KMS-11 (cell line): ENCODE data around the gene COLEC12.

ENCODE experiments used
- H2AFZ ChIP-seq: fragments of 200-600 bp; sonication (generic); 2 replicates; pipeline ENCODE4 v1.6.1; 2016; ENCODE audit warnings: antibody characterized with exemption, mixed run types, low read depth
- H3K27ac ChIP-seq: fragments of 200-600 bp; sonication (generic); 2 replicates; pipeline ENCODE4 v1.6.1; 2016; ENCODE audit warnings: mild to moderate bottlenecking, mixed run types
- H3K27me3 ChIP-seq: fragments of 200-600 bp; sonication (generic); 2 replicates; pipeline ENCODE4 v1.6.1; 2017; ENCODE audit warnings: mild to moderate bottlenecking, low read depth, mixed run types, moderate library complexity; ENCODE audit not compliant: insufficient read depth
- H3K36me3 ChIP-seq: fragments of 200-600 bp; sonication (generic); 2 replicates; pipeline ENCODE4 v1.6.1; 2017; ENCODE audit warnings: mild to moderate bottlenecking, mixed run types; ENCODE audit not compliant: insufficient read depth
- H3K4me1 ChIP-seq: fragments of 200-600 bp; sonication (generic); 2 replicates; pipeline ENCODE4 v1.6.1; 2016; ENCODE audit warnings: mild to moderate bottlenecking, low read depth, mixed run types; ENCODE audit not compliant: poor library complexity, severe bottlenecking
- H3K4me2 ChIP-seq: fragments of 200-600 bp; sonication (generic); 2 replicates; pipeline ENCODE4 v1.7.0; 2016; ENCODE audit warnings: mild to moderate bottlenecking, mixed run types
- H3K4me3 ChIP-seq: fragments of 200-600 bp; sonication (generic); IDR thresholded peaks from 2 replicates; pipeline ENCODE4 v1.6.1; 2017; ENCODE audit warnings: low read depth, low read length, mixed read lengths; ENCODE audit not compliant: insufficient read depth
- H3K79me2 ChIP-seq: fragments of 200-600 bp; sonication (generic); 2 replicates; pipeline ENCODE4 v1.6.1; 2016; ENCODE audit warnings: low read depth, mixed run types; ENCODE audit not compliant: insufficient read depth
- H3K9ac ChIP-seq: fragments of 200-600 bp; sonication (generic); 2 replicates; pipeline ENCODE4 v1.6.1; 2016; ENCODE audit warnings: mild to moderate bottlenecking, mixed run types
- H4K20me1 ChIP-seq: fragments of 200-600 bp; sonication (generic); 2 replicates; pipeline ENCODE4 v1.6.1; 2016; ENCODE audit warnings: mild to moderate bottlenecking, mixed run types; ENCODE audit not compliant: insufficient read depth
- TF ChIP-seq, protein P1 (sequence below): fragments of 200-600 bp; sonication (generic); conservative IDR thresholded peaks from 2 replicates; pipeline ENCODE4 v1.6.1; 2017; ENCODE audit warnings: low read depth, mild to moderate bottlenecking, antibody characterized with exemption, low read length, moderate library complexity, mixed read lengths

The COLEC12 gene

GRCh38 chr18:532632-533031, 32.1 kb upstream of the COLEC12 start:
- Histone ChIP-seq H3K4me1 (no peaks in the 10 kb centered on the region), H3K36me3 (no peaks in the 10 kb centered on the region), H3K79me2 (no peaks in the 10 kb centered on the region), H3K27ac (no peak overlapping the region), H3K27me3 (no peaks in the 10 kb centered on the region), H3K4me3 (no peak overlapping the region), H3K9ac (no peak overlapping the region), H3K4me2 (no peak overlapping the region), H2AFZ (no peak overlapping the region), H4K20me1 (no peaks in the 10 kb centered on the region)
- TF ChIP-seq, protein P1, sequence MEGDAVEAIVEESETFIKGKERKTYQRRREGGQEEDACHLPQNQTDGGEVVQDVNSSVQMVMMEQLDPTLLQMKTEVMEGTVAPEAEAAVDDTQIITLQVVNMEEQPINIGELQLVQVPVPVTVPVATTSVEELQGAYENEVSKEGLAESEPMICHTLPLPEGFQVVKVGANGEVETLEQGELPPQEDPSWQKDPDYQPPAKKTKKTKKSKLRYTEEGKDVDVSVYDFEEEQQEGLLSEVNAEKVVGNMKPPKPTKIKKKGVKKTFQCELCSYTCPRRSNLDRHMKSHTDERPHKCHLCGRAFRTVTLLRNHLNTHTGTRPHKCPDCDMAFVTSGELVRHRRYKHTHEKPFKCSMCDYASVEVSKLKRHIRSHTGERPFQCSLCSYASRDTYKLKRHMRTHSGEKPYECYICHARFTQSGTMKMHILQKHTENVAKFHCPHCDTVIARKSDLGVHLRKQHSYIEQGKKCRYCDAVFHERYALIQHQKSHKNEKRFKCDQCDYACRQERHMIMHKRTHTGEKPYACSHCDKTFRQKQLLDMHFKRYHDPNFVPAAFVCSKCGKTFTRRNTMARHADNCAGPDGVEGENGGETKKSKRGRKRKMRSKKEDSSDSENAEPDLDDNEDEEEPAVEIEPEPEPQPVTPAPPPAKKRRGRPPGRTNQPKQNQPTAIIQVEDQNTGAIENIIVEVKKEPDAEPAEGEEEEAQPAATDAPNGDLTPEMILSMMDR, result no peak

DNA sequence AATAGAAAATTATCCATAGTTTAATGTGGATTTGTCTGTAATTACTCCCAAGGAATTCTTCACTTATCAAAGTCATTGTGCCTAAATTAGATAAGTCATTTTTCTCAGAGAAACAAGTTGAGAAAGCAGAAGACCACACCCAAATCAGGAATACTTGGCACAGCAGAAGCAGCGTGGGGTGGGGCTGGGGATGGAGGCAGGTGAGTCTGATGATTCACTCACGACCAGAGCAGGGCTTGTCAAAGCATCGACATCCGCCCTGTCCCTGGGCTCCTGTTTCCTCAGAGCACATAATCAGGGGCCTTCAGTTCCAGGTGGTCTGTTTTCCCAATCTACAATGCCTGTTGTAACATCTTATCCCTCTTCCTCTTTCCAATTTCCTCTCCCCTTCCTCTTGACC, 31.5 kb upstream of the COLEC12 start:
- TF ChIP-seq, protein P1, result no peak
- H3K9ac ChIP-seq, result no peak overlapping the region
- H4K20me1 ChIP-seq, result no peaks in the 10 kb centered on the region
- H3K36me3 ChIP-seq, result no peaks in the 10 kb centered on the region
- no peak overlapping the region for H3K4me2 ChIP-seq
- H3K4me3 ChIP-seq, result no peak overlapping the region
- no peak overlapping the region for H2AFZ ChIP-seq
- no peaks in the 10 kb centered on the region for H3K4me1 ChIP-seq
- no peaks in the 10 kb centered on the region for H3K27me3 ChIP-seq
- H3K79me2 ChIP-seq, result no peaks in the 10 kb centered on the region
- H3K27ac ChIP-seq, result no peak overlapping the region

DNA sequence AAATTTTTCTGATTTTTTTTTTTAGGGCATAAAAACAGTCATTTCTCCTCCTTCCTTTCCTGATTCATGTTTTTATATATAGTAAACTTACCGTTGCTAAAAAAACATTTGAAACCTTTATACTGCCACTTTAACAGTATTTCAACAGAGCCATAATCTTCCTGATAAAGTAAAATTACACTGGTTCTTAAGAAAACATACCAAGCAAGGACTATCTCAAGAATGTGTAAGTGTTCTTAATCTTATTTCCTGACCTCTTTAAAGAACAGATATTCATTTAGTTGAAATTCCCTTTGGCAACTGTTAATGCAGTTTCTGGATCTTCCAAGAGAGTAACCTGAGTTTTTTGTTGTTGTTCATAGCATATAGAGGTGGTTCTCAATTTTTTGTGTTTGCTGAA, 26.6 kb upstream of the COLEC12 start:
- H3K9ac ChIP-seq, result no peak overlapping the region
- TF ChIP-seq, protein P1, result no peak
- no peak overlapping the region for H3K4me2 ChIP-seq

GRCh38 chr18:526681-527080, 26.2 kb upstream of the COLEC12 start:
- Histone ChIP-seq H3K4me3 (no peak overlapping the region), H3K4me2 (no peak overlapping the region), H3K4me1 (no peaks in the 10 kb centered on the region), H3K27ac (no peak overlapping the region), H3K36me3 (no peaks in the 10 kb centered on the region), H3K9ac (no peak overlapping the region), H2AFZ (no peak overlapping the region), H3K79me2 (no peaks in the 10 kb centered on the region), H4K20me1 (no peaks in the 10 kb centered on the region), H3K27me3 (no peaks in the 10 kb centered on the region)
- TF ChIP-seq, protein P1, result no peak

More for the DNA sequence above, 26.6 kb upstream of the COLEC12 start:
- Histone ChIP-seq H3K79me2 (no peaks in the 10 kb centered on the region), H3K27me3 (no peaks in the 10 kb centered on the region), H3K4me3 (no peak overlapping the region), H3K27ac (no peak overlapping the region), H3K4me1 (no peaks in the 10 kb centered on the region), H2AFZ (no peak overlapping the region), H4K20me1 (no peaks in the 10 kb centered on the region), H3K36me3 (no peaks in the 10 kb centered on the region)
